Left ventricle myocardium inferior (tissue), 1 donor: ENCODE measurements around the gene TNRC6C. TPM values are rescaled to one million over a fixed set of nuclear protein-coding genes. Genes with fewer than 3 reads are reported as not detected.

Source experiments
- DNase-seq: peaks from one replicate; pipeline ENCODE4 v3.0.0-alpha.2; 2020
- H3K27ac ChIP-seq: fragments of 200-600 bp; replicated peaks from 2 replicates; pipeline ENCODE4 v1.8.0; 2021
- H3K27me3 ChIP-seq: fragments of 200-600 bp; 2 replicates; pipeline ENCODE4 v1.8.0; 2021; ENCODE audit warnings: low read depth
- H3K36me3 ChIP-seq: fragments of 200-600 bp; 2 replicates; pipeline ENCODE4 v1.8.0; 2021
- H3K4me1 ChIP-seq: fragments of 200-600 bp; 2 replicates; pipeline ENCODE4 v1.8.0; 2021
- H3K4me3 ChIP-seq: fragments of 200-600 bp; 2 replicates; pipeline ENCODE4 v1.8.0; 2021; ENCODE audit warnings: mild to moderate bottlenecking, moderate library complexity
- H3K9me3 ChIP-seq: fragments of 200-600 bp; replicated peaks from 2 replicates; pipeline ENCODE4 v1.8.0; 2021
- intact Hi-C: fragments of 100-400 bp; cut with micrococcal nuclease; formaldehyde crosslinking; loops from one replicate; pipeline ENCODE4 v1.11.0; 2022
- total RNA-seq: library from RNA; stranded (reverse); fragmentation: NEBNext Ultra II Directional; extraction: Animal tissue kit (Norgen Biotek cat#: 25700); gene quantifications from one replicate; pipeline ENCODE4 v1.2.1, GENCODE V29; 2021
- TF ChIP-seq, protein P1 (sequence below): fragments of 200-600 bp; IDR thresholded peaks from 2 replicates; pipeline ENCODE4 v1.8.0; 2021; ENCODE audit warnings: antibody characterized with exemption, mild to moderate bottlenecking, borderline replicate concordance
- donor health status: DM: no; HTN: yes; CAD: no; lungs with severe emphysema.

TNRC6C gene
- total RNA-seq, 1 donor from 2014 or later, result 19.7 TPM

DNA sequence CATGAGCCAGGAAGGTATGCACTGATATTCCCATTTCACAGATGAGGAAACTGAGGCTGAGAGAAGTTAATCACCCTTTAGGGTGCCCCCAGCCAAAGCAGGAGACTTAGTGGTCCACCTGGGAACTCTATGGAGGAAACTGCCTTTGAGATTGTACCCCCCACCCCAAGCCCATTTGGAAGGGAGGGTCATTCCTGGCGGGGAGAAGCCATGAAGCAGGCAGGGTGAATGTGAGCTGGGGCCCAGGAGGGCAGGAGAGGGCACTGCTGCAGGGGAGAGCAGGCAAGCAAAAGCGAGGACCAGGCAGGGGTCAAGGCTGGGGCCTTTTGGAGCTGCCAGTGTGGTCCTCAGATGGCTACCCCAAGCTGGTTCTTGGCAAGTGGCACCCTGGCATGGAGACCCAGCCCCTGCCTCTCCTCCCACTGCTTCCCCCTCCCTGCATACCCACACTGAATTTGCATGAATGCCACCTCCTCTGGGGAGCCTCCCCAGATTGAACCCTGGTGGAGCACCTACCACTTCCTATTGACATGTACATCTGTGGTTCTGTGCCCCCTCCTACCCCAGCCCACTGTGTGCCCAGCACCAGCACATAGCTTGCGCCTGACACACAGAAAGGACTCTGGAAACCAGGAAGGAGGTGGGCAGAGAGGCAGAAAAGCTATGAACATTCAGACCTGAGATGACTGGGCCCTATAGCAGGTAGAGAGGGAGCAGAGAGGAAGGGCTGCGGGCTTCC is 171.0 kb downstream of the TNRC6C start:
- Histone ChIP-seq H3K36me3 (peaks cover 12% of the 10 kb centered on the region), H3K9me3 (no peaks in the 10 kb centered on the region), H3K4me3 (peak overlapping the region; percentile 82), H3K4me1 (peaks cover 85% of the 10 kb centered on the region), H3K27ac (peak overlapping the region; percentile 93), H3K27me3 (no peaks in the 10 kb centered on the region)
- TF ChIP-seq, protein P1, sequence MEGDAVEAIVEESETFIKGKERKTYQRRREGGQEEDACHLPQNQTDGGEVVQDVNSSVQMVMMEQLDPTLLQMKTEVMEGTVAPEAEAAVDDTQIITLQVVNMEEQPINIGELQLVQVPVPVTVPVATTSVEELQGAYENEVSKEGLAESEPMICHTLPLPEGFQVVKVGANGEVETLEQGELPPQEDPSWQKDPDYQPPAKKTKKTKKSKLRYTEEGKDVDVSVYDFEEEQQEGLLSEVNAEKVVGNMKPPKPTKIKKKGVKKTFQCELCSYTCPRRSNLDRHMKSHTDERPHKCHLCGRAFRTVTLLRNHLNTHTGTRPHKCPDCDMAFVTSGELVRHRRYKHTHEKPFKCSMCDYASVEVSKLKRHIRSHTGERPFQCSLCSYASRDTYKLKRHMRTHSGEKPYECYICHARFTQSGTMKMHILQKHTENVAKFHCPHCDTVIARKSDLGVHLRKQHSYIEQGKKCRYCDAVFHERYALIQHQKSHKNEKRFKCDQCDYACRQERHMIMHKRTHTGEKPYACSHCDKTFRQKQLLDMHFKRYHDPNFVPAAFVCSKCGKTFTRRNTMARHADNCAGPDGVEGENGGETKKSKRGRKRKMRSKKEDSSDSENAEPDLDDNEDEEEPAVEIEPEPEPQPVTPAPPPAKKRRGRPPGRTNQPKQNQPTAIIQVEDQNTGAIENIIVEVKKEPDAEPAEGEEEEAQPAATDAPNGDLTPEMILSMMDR, result no peak
- intact Hi-C loops, result no loop called here
- no peak for DNase-seq

DNA sequence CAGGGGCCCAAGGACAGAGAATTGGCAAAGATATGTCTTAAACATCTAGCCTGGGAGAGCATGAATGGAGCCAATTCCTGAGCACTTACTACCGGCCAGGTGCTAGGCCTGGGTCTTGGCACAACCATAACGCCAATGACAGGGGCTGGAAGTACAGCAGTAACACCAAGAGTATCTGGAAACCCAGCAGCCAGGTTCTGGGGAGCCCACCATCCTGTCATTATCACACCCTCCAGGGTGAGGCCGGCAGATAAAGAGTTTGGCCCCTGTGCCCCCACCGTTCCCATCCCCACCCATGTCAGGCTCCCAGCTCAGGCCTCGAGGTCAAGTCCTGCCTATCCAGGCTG is 171.6 kb downstream of the TNRC6C start:
- Histone ChIP-seq H3K27me3 (no peaks in the 10 kb centered on the region), H3K4me1 (peaks cover 81% of the 10 kb centered on the region), H3K9me3 (no peaks in the 10 kb centered on the region), H3K36me3 (peaks cover 7% of the 10 kb centered on the region), H3K27ac (peak overlapping the region; percentile 93), H3K4me3 (no peak overlapping the region)
- TF ChIP-seq, protein P1, result no peak
- intact Hi-C loops, result no loop called here
- no peak for DNase-seq

DNA sequence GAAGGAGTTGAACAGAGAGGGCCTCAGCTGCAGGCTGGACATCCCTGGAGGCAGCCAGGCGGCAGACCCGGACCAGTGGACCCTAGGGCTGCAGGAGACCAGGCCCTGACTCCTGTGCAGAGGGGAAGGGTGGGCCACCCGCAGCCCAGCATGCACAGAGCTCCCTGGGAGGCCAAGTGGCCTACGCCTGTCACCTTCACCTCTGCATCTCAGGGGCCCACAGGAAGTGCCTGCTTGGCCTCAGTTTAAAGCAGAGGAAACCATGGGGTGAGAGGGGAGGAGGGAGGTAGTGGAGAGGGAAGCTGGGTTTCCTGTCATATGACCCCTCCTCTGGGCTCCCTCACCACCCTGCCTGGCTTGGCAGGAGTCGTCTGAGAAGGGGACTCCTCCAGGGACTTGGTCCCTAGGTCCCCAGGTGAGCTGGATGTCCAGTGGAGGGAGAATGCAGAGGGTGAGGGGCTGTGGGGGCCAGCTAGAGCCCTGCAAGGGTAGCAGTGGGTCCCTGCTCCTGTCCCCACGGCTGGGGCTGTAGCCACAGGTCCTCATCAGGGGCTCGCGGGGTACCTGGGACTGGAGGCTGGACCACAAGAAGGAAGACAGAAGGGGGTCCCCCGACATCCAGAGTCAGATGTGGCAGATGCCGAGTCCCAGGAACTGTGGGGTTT is 172.1 kb downstream of the TNRC6C start, which contains the start of gene TMC8:
Gene TMC8, plus strand, starts transcription at position 335 of the 665 bp plus-strand sequence. CDS start 818 bp downstream, outside the sequence.
- Histone ChIP-seq H3K36me3 (peaks cover 2% of the 10 kb centered on the region), H3K4me1 (peaks cover 76% of the 10 kb centered on the region), H3K9me3 (no peaks in the 10 kb centered on the region), H3K4me3 (peak within 1 kb of the TSS; percentile 48), H3K27ac (peak within 1 kb of the TSS; percentile 93), H3K27me3 (no peaks in the 10 kb centered on the region)
- DNase-seq, result no peak
- intact Hi-C loops, result no loop called here
- TF ChIP-seq, protein P1, result no peak

DNA sequence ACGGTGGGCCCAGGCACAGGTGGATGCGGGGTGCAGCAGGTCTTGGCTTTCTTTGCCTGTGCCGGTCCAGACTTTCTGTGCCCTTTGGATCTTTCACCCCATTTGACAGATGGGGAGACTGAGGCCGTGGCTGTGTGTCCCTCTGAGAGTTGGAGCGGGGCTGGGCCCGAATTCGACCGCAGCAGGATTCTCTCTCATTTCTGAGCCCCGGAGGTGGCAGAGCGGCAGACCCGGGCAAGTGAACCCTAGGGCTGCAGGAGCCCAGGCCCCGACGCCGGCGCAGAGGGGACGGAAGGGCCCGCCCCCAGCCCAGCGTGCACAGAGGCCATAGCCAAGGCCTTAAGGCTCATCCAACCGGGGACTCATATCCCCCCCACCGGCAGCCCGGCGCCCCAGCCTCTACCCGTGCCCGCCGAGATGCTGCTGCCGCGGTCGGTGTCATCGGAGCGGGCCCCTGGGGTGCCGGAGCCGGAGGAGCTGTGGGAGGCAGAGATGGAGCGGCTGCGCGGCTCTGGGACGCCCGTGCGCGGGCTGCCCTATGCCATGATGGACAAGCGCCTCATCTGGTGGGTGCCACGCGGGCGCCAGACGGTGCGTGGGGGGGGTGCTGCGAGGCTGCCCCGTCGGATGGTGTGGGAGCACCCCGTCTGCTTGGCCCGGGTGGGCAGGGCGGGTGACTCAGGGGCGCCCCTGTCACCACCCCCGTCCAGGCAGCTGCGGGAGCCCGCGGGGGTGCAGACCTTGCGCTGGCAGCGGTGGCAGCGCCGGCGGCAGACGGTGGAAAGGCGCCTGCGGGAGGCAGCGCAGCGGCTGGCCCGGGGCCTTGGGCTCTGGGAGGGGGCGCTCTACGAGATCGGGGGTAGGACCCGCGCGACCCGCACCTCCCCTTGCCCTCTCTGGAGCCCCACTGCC is 172.9 kb downstream of the TNRC6C start:
- no peaks in the 10 kb centered on the region for H3K27me3 ChIP-seq
- peaks cover 68% of the 10 kb centered on the region for H3K4me1 ChIP-seq
- H3K9me3 ChIP-seq, result no peaks in the 10 kb centered on the region
- peak overlapping the region; percentile 93 for H3K27ac ChIP-seq
- intact Hi-C loops, result no loop called here
- H3K4me3 ChIP-seq, result peak overlapping the region; percentile 48
- DNase-seq, result no peak
- H3K36me3 ChIP-seq, result no peaks in the 10 kb centered on the region
- TF ChIP-seq, protein P1, result no peak

DNA sequence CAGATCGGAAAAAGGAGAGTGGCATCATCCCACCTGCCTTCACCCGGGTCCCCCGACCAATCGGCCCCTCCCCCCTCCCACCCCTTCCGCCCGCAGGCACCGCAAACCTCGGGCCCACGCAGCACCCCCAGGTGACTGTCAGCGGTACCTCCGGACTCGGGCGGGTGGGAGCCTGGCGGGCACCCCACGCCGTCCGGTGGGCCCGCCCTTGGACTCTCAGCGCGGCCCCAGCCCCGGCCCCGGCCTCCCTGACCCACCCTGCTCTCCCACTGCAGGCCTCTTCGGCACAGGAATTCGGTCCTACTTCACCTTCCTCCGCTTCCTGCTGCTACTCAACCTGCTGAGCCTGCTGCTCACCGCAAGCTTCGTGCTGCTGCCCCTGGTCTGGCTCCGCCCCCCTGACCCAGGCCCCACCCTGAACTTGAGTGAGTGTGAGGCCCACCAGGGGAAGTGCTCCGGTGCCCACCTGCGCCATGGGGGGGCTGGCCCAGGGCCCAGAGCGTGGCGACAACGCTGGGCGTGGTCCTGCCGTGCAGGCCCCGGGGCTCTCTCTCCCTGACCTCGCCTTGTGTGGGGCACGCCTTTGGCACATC is 173.7 kb downstream of the TNRC6C start:
- H3K27me3 ChIP-seq, result no peaks in the 10 kb centered on the region
- TF ChIP-seq, protein P1, result no peak
- peaks cover 60% of the 10 kb centered on the region for H3K4me1 ChIP-seq
- H3K4me3 ChIP-seq, result peak overlapping the region; percentile 48
- no peaks in the 10 kb centered on the region for H3K36me3 ChIP-seq
- no peaks in the 10 kb centered on the region for H3K9me3 ChIP-seq
- DNase-seq, result no peak
- intact Hi-C loops, result no loop called here
- H3K27ac ChIP-seq, result no peak overlapping the region
